HG03558 (cell line): ENCODE measurements around the gene IL1RAPL1.

ENCODE experiments used
- ATAC-seq: cut with Tn5 transposase; IDR thresholded peaks from one replicate; pipeline ENCODE4 v1.9.1; 2021; ENCODE audit warnings: moderate number of reproducible peaks; ENCODE audit not compliant: unreplicated experiment; ENCODE audit errors: extremely low read depth

IL1RAPL1 gene

DNA sequence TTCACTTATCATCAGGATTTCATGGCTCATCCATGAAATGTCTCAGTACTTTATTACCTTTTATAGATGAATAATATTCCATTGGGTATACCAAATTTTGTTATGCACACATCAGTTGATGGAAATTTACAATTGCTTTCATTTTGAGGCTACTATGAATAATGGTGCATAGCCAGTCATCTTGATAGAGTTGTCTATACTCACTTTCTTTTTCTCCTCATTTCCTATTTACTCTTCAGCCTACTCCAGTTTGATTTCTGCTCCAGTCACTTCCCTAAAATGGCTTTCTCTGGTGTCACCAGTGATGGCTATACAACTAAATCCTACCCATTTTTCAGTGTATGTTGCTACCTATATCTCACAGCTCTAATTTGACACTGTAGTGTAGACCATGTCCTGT, 884.6 kb downstream of the IL1RAPL1 start:
- no peak for ATAC-seq

DNA sequence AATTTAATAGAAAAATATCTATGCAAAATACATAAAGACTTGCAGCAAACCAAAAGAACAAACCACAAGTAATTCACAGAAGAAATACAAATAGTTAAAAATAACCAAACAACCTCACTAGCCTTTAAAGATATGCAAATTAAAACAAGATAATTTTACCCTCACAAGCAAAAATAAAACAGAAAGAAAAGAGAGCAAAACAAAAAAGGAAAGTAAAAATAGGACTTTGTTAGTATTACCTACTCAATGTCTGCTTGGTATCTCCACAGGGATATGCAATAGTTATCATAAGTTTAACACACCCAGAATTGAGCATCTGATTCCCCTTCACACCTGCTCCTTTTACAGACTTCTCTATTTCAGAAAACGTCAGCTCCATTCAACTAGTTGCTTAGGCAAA, 890.6 kb downstream of the IL1RAPL1 start:
- peak; percentile 29 for ATAC-seq

DNA sequence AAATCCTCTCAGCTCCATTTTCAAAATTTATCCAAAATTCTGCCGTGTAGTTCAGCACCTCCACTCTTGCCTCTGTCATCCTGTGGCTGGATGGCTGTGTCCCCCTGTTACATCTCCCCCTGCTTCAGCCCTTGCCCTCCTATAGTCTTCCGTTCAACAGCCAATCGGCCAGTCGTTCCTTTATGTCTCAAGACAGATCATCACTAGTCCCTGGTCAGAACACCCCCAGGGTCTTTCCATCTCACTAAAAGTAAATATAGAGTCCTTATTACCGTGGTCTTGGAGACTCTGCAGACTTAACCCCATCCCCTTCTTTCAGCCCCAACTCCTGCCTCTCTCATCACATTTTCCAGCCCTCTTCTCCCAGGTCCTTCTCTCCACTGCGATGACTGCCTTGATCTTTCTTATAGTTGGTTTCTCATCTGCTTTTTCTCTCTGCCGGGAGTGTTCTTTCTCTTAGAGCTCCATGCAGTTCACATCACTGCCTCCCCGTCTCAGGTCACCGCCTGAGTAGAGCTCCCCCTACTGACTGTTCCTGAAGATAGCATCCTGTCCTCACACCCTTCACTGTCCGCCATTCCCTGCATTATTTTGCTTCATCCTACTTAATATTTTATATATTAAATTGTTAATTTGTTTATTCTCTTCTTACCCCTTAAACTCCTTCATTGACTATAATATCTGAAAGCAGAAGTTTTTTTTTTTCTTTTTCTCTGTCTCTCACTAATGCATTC, 891.3 kb downstream of the IL1RAPL1 start:
- peak; percentile 81 for ATAC-seq

DNA sequence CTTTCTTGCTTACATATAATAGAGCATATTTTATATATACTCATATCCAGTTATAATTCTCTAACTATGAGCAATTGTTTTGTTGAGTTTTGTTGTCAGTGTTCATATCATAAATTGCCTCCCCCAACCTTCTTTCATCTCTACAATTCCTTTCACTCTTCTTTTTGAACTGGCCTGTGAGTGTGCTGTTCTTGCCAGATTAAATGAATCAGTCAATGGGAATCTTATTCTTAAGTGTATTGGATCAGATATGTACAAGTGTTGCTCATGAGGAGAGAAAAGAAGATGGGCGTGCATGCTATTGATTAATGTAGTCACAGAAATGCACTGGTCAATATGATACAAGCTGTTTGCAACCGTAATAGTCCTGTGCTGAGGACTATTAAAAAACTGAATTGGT, 900.0 kb downstream of the IL1RAPL1 start:
- no peak for ATAC-seq

DNA sequence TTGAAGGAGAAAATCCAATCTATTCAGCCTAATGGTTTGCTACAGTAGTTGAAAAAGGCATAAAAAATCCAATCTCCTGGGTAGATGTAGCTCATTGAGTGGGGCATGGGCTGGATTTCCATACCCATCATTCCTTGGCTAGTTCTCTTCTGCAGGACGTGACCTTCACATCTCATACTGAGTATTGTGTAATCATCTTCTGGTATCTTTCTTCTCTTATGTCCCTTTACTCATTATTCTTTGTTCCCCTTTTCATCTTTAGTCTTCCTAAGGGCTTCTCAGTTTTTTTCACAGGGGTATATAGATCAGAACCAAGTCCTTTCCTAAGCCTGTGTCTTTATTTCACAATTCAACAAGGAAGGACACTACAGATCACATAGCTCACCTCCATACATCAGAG, 900.5 kb downstream of the IL1RAPL1 start:
- no peak for ATAC-seq

DNA sequence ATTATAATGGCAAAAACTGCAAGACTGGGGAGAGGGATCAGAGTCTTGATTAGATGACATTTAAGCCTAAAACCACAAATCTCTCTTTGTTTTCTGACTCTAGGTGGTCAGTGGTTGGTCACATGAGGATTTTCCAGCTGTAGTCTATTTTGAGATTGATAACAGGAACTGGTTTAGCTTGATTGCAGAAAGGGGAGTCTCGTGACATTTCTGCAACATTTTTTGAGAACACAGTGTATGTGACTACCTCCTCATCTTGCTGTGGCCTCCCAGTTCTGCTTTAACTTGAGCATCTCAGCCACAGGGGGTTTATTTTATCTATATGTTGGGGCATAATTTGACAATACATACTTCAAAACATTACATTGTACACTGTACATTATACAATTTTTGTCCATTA, 901.7 kb downstream of the IL1RAPL1 start:
- peak; percentile 39 for ATAC-seq

DNA sequence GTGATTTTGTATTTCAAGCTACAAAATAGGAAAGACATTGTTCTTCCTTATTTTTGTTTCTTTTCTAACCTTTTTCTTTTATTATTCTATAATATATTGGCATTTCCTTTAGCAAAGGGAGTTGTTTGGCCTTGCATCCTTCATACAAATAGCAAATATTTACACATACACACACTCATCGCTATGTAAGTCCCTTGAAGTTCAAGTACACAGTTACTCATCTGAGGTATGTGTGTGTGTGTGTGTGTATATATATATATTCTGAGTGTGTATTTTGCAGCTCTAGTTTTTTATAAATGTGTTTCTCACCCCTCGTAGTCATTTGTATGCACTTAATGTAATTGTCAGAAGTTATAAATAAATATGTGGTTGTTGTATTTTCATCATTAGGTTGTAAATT, 903.4 kb downstream of the IL1RAPL1 start:
- no peak for ATAC-seq

DNA sequence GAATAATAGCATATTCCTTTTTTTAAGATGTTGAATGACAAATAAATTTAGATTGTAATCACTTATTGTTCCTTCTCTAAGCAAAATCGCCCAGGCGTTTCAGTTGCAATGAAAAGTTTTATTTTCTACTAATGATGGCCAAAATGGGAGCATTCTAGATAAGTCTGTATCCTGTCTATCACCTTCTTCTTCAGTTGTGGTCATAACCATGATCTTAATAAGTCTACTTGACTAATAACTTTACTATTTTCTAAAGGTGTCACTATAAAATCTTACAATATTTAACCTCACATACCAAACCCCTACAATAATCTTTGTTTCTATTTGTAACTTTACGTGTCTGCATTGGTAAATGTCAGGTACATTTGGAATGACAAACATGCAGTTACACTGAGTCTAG, 904.4 kb downstream of the IL1RAPL1 start:
- ATAC-seq, result no peak

DNA sequence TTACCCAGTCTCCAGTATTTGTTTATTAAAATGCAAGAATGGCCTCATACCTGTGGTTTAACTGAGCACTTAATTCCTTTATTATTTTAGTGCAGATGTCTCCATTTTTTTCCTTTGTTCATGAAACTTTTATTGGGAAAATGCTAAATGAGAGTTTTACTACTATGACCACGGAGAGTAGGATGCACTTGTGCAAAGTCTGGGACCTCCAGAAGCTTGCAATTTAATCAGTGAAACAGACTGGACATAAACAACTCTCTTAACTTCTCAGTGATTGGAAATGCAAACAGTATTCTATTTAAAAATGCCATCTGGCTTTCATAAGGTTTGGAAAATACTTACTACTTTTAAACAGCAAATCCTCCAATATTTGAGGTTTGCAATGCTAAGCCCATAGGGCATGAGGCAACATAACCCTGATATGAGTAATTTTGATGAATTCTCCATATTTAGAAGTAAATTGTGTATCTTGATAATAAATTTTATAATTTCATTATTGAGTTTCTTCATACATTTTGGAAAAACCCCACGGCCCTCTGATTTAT, 909.5 kb downstream of the IL1RAPL1 start:
- no peak for ATAC-seq

DNA sequence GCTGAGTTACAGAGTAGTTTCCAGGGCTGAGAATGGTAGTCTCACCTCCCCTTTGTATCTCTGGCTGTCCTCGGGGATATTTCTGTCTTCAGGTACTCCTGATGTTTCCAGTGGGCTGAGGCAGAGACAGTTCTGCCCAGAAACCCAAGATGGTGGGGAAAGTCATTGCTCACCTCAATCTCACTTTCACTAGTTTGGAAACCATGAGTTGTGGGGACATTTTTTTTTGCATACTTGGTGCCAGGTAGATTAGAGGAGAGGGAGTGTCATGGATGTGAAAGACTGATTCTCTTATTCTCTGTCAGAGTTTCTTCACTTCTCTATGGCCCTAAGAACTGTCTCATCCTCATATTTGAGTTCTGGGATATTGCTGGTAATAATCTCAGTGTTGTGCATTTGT, 919.5 kb downstream of the IL1RAPL1 start:
- ATAC-seq, result no peak

DNA sequence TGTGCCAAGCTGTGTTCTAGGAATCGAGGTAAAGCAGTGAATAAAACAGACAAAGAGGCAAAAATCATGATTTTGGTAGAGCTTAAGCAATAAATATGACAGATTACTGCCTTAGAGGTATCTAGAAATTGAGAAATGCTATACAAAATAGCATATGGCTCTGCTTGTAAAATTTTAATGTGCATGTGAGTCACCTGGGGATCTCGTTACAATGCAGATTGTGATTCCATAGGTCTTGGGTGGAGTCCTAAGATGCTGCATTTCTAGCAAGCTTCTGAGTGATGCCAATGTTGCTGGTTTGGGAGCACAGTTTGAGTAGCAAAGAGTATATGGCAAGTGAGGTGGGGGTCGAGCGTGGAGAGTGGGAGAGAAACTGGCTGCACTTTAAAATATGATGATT, 930.9 kb downstream of the IL1RAPL1 start:
- ATAC-seq, result no peak

DNA sequence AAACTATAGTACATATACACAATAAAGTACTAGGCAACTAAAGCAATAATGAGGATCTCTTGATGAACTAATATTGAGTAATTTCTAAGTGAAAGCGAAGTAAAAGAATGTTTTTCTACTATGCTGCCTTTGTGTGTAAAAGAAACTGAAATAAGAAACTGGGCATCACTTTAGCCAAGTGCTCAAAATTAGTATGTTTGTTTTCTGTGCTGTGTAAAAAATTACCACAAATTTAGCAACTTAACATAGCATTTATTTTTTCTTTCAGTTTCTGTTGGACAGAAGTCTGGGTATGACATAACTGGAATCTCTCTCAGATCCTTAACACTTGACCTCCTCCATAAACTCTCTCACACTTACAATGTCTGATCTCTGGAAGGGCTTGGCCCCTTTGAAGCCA, 941.0 kb downstream of the IL1RAPL1 start:
- peak; percentile 55 for ATAC-seq

DNA sequence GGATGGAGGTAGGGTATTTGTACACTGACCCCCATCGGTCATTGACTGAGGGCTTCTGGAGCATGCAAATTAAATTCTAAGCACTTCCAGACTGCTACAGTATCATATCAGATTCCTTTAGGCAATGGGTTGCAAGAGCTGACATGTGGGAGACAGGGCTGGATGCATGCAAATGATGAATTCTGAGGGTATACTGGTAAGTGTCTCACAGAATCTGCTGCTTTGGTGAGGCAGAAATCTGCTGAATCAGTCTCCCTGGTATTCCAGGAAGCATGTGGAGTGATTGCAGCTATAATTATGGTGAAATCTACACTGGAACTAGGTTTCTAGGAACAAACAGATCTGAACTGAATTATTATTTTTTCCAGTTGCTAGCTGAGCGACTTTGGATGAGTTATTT, 943.3 kb downstream of the IL1RAPL1 start:
- no peak for ATAC-seq

DNA sequence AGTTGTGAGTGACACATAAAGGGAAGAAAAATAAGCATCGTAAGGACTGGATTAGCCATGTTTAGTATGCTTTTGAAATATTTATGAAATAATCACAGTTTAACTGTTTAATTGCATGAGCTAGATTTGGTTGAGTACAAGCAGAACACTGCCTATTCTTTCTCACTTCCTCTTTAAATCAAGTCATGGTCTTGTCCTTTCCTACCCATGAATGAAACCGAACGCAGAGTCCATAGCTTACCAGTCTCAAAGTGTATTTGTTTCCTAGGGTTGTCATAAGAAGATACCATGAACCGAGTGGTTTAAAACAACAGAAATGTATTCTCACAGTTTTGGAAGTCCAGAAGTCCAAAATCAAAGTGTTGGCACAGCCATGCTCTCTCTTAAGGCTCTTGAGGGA, 944.1 kb downstream of the IL1RAPL1 start:
- ATAC-seq, result peak; percentile 75

DNA sequence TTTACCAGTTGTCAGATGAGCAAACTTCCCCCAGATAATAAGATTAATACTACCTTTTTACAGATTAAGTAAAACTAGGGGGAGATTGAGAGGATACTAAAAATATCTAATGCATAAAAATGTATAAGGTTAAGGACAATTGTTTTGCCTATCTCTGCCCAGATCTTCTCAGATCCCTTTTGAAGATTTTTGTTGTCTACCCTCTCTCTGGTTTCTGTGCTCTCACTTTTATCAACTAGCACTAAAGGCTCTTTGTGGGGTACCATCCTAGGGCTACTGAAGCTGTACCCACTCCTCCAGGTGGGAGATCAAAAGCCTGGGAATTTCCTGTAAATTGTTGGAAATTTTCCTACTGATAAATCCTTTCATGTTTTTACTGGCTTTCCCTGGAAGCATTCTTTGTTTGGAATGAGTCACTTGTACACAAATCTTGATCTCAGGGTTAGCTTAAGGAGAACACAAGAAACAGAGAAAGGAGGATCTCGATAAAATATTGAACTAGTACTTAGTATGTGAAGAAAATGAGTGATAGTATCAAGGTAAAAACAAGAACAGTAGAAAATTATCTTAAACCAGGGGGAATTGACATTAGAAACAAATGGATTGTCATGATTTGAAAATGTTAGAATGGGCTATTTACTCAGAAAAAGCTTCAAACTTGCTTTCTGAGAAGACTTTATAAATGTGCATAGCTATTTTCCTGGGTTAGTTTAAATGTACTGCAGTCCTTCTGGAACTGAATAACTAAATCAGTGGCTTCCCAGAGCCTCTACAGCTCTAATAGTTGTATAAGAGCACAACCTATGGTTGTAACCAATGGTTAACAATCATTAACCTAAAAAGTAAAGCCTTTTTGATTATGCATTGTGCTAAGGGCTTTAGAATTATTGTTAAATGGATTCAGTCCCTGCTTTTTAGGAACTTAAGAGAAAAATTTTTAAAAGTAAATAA, 948.2 kb downstream of the IL1RAPL1 start:
- ATAC-seq, result no peak

DNA sequence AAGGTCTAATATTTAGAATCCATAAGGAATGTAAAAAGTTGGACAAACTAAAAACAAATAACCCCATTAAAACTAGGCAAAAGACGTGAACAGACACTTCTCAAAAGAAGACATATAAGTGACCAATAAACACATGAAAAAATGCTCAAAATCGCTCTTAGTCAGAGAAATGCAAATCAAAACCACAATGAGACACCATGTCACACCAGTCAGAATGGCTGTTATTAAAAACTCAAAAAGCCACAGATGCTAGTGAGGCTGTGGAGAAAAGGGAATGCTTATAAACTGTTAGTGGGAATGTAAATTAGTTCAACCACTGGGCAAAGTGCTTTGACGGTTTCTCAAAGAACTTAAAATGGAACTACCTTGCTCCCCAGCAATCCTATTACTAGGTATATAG, 953.8 kb downstream of the IL1RAPL1 start:
- ATAC-seq, result peak; percentile 40

DNA sequence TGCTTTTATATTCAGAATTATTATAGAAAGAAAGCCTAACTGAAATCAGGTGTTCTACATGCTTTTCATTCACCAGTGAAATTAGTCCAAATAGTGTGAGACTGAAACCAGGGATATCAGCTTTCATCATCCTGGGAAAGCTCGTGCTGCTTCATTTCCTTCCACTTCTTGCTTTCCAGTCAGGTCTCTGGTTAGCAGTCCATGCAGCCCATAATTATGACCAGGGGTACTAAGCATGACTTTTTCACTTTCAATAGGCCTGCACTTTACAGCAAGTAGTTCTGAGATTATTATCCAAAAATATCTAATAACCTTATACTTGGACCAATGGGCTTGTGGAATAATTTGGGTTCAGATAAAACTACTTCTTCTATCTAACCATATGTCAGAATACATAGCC, 954.9 kb downstream of the IL1RAPL1 start:
- ATAC-seq, result no peak

DNA sequence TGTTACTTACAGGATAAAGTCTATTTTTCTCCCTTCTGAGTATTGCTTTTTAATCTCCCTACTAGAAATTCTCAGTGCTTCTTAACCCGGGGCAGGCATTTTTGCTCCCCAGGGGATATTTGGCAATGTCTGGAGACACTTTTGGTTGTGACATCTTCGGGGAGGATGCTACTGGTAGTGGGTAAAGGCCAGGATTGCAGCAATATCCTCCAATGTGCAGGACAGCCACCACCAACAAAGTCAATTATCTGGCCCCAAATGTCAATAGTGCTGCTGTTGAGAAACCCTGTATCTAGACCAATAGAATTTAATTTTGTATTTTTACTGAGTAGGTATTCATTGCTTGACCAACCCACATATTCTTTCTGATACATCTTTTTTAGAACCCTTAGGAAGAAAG, 958.6 kb downstream of the IL1RAPL1 start:
- no peak for ATAC-seq

DNA sequence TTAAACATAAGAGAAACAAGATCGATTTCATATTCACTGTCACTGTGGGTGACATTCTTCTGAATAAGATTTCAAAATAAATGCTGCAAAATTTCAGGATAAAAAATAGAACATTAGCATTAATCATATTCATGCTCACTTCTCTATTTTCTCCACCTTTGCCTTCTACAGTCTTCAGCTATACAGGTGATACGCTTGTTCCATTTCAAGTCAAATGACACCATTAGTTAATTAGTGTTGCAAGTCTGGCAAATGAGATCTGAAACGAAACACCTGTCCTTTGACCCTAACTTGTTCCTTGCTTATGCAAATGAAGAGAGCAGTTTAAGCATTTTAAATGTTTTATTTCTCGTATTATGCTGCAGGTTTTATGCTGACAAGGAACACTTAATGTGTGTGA, 960.6 kb downstream of the IL1RAPL1 start:
- ATAC-seq, result no peak

DNA sequence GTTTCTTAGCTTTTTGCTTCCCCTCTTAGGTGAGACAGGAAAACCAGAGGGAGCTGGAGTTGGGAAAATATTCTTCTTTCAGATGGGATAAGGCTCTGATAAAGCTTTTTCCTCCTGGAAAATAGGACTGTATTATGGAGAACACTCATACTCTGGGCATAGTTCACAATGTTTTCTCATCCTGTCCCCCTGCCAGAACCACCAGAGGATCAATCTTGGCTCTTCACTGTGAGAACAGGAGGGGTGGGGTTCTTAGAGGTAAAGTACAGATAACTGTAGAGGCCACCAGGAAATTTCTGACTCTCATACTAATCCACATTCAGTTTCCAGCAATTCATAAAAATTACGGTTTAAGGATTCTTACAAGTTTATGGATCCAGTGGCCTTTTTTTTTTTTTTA, 966.3 kb downstream of the IL1RAPL1 start:
- ATAC-seq, result no peak

DNA sequence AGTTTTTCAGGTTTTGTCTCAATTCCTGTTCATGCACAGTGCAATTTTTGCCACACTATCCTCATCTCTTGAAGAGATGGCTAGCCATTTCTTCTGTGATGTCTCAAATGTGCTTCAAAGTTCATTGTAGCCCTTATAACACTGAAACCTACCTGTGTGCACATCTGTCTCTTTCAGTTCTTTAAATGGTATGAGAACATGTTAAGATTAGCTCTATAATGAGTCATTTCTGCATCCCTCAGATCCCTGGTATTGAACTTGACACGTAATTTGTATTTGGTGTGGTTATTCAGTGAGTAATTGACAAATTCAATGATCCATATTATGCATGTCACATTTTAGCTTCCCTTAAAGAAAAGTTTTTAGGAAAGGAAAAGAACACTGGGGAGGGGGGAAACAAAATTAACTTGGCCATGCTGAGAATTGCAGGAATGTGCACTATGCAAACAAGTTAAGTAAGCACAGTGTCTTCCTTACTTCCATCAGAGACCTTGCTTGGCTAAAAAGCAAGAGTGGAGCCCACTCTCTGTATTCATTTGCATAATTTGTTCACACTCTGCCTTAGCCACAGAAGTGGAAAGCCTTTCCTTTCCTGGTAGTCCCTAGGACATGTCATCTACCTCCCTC, 968.3 kb downstream of the IL1RAPL1 start:
- peak; percentile 98 for ATAC-seq
